Skeletal muscle tissue (tissue), 4 donors: Measurements from ENCODE around the gene IL32. TPM values are rescaled to one million over a fixed set of nuclear protein-coding genes. Genes with fewer than 3 reads are reported as not detected.

Source experiments
- H3K27ac ChIP-seq: one replicate; pipeline ENCODE4 v1.7.0; 2013; ENCODE audit warnings: mild to moderate bottlenecking, low read depth, low read length, inconsistent platforms
- H3K27me3 ChIP-seq, 3 donors: one replicate each; pipeline ENCODE4 v1.7.0; 2013; ENCODE audit warnings: low read length in 3 of 3; ENCODE audit not compliant: control insufficient read depth in 3 of 3, insufficient read depth in 3 of 3
- H3K36me3 ChIP-seq, 3 donors: one replicate each; pipeline ENCODE4 v1.7.0; 2013; ENCODE audit warnings: low read length in 3 of 3; ENCODE audit not compliant: control insufficient read depth in 3 of 3, insufficient read depth in 3 of 3
- H3K4me1 ChIP-seq, 3 donors: one replicate each; pipeline ENCODE4 v1.7.0; 2013; ENCODE audit warnings: low read length in 3 of 3, mild to moderate bottlenecking in 3 of 3; ENCODE audit not compliant: control insufficient read depth in 3 of 3, insufficient read depth in 3 of 3
- H3K4me3 ChIP-seq, 3 donors: one replicate each; pipeline ENCODE4 v1.7.0; 2013; ENCODE audit warnings: low read length in 3 of 3
- H3K9ac ChIP-seq, 3 donors: one replicate each; pipeline ENCODE4 v1.7.0; 2013; ENCODE audit warnings: low read length in 3 of 3, mild to moderate bottlenecking in 3 of 3, moderate library complexity in 2 of 3, low read depth in 1 of 3
- H3K9me3 ChIP-seq, 3 donors: one replicate each; pipeline ENCODE4 v1.7.0; 2013; ENCODE audit warnings: low read length in 3 of 3; ENCODE audit not compliant: control insufficient read depth in 3 of 3
- total RNA-seq: library from RNA; depleted of rRNA; stranded (reverse); fragments of >200 nt; gene quantifications from one replicate; pipeline ENCODE4 v1.2.3, GENCODE V29; 2014
- donor health status: Osteomylitis.

The IL32 gene
- total RNA-seq, 1 donor from 2014 or later, result 25.1 TPM

- Histone ChIP-seq H3K9ac (no peak overlapping the region), H3K9me3 (no peaks in the 10 kb centered on the region), H3K4me3 (no peak overlapping the region), H3K4me1 (peaks cover 8 to 24% (median 17%) of the 10 kb centered on the region in 3 donors), H3K27me3 (peaks cover 5 to 11% (median 11%) of the 10 kb centered on the region in 3 donors), H3K36me3 (no peaks in the 10 kb centered on the region), H3K27ac (no peak overlapping the region)
Observed at GRCh38 chr16:3088450-3088849, 23.0 kb downstream of the IL32 start.

- Histone ChIP-seq H3K4me1 (peaks cover 8 to 24% (median 17%) of the 10 kb centered on the region in 3 donors), H3K4me3 (no peak overlapping the region), H3K27ac (no peak overlapping the region), H3K9ac (no peak overlapping the region), H3K27me3 (peaks cover 5 to 11% (median 11%) of the 10 kb centered on the region in 3 donors), H3K9me3 (no peaks in the 10 kb centered on the region), H3K36me3 (no peaks in the 10 kb centered on the region)
Observed at GRCh38 chr16:3088925-3089716, 23.7 kb downstream of the IL32 start.

- Histone ChIP-seq H3K9me3 (no peaks in the 10 kb centered on the region), H3K36me3 (no peaks in the 10 kb centered on the region), H3K27ac (no peak overlapping the region), H3K9ac (no peak overlapping the region), H3K4me3 (no peak overlapping the region), H3K4me1 (peaks cover 8 to 24% (median 17%) of the 10 kb centered on the region in 3 donors), H3K27me3 (peaks cover 5 to 11% (median 11%) of the 10 kb centered on the region in 3 donors)
Observed at GRCh38 chr16:3089717-3090592, 24.5 kb downstream of the IL32 start.

- H3K36me3 ChIP-seq, result no peaks in the 10 kb centered on the region
Observed at GRCh38 chr16:3091551-3091950, 26.1 kb downstream of the IL32 start.

GRCh38 chr16:3092501-3092941, 27.1 kb downstream of the IL32 start:
- Histone ChIP-seq H3K27me3 (peaks cover 5 to 11% (median 11%) of the 10 kb centered on the region in 3 donors), H3K27ac (no peak overlapping the region), H3K4me1 (peaks cover 7 to 15% (median 13%) of the 10 kb centered on the region in 3 donors), H3K9ac (no peak overlapping the region), H3K4me3 (no peak overlapping the region), H3K36me3 (no peaks in the 10 kb centered on the region), H3K9me3 (no peaks in the 10 kb centered on the region)

More at GRCh38 chr16:3091551-3091950, 26.1 kb downstream of the IL32 start:
- Histone ChIP-seq H3K4me1 (peaks cover 8 to 24% (median 19%) of the 10 kb centered on the region in 3 donors), H3K27me3 (peaks cover 5 to 11% (median 11%) of the 10 kb centered on the region in 3 donors), H3K4me3 (no peak overlapping the region), H3K9ac (no peak overlapping the region), H3K9me3 (no peaks in the 10 kb centered on the region), H3K27ac (no peak overlapping the region)

- H3K36me3 ChIP-seq, result no peaks in the 10 kb centered on the region
- H3K9ac ChIP-seq, result no peak overlapping the region
- H3K4me1 ChIP-seq, result peaks cover under 1 to 3% (median 2%) of the 10 kb centered on the region in 3 donors
- H3K9me3 ChIP-seq, result no peaks in the 10 kb centered on the region
- no peak overlapping the region for H3K4me3 ChIP-seq
- H3K27ac ChIP-seq, result no peak overlapping the region
- peaks cover 5 to 18% (median 11%) of the 10 kb centered on the region in 3 donors for H3K27me3 ChIP-seq
Observed at GRCh38 chr16:3094289-3095027, 29.0 kb downstream of the IL32 start.

- peaks cover 8 to 23% (median 11%) of the 10 kb centered on the region in 3 donors for H3K27me3 ChIP-seq
- H3K4me1 ChIP-seq, result peaks cover 9 to 12% (median 12%) of the 10 kb centered on the region in 3 donors
- H3K27ac ChIP-seq, result no peak overlapping the region
- H3K4me3 ChIP-seq, result no peak overlapping the region
- no peaks in the 10 kb centered on the region for H3K9me3 ChIP-seq
- H3K36me3 ChIP-seq, result no peaks in the 10 kb centered on the region
- H3K9ac ChIP-seq, result no peak overlapping the region
Observed at GRCh38 chr16:3095869-3096268, 30.4 kb downstream of the IL32 start.

GRCh38 chr16:3096362-3096761, 30.9 kb downstream of the IL32 start:
- Histone ChIP-seq H3K27me3 (peaks cover 11 to 23% (median 13%) of the 10 kb centered on the region in 3 donors), H3K9ac (no peak overlapping the region), H3K27ac (no peak overlapping the region), H3K36me3 (no peaks in the 10 kb centered on the region), H3K4me3 (no peak overlapping the region), H3K9me3 (no peaks in the 10 kb centered on the region), H3K4me1 (peaks cover 14 to 17% (median 17%) of the 10 kb centered on the region in 3 donors)

GRCh38 chr16:3097266-3097665, 31.8 kb downstream of the IL32 start:
- no peaks in the 10 kb centered on the region for H3K9me3 ChIP-seq
- no peak overlapping the region for H3K27ac ChIP-seq
- H3K4me3 ChIP-seq, result no peak overlapping the region
- H3K36me3 ChIP-seq, result no peaks in the 10 kb centered on the region
- peaks cover 15 to 20% (median 19%) of the 10 kb centered on the region in 3 donors for H3K4me1 ChIP-seq
- H3K27me3 ChIP-seq, result peaks cover 7 to 22% (median 13%) of the 10 kb centered on the region in 3 donors
- no peak overlapping the region for H3K9ac ChIP-seq
